H1 (cell line): ENCODE results near the gene NR2F2. TPM values are rescaled to one million over a fixed set of nuclear protein-coding genes. Genes with fewer than 3 reads are reported as not detected.

Experiments
- CTCF ChIA-PET: fragments of 300-600 bp; sonication (Branson Sonifier 250); formaldehyde crosslinking; loops from one replicate; lab custom pipeline; 2021; ENCODE audit not compliant: partially characterized antibody; lab: Charles Lee
- POLR2A ChIA-PET: fragments of 300-600 bp; sonication (Branson Sonifier 250); formaldehyde crosslinking; loops from one replicate; lab custom pipeline; 2021; ENCODE audit warnings: inconsistent platforms; ENCODE audit not compliant: partially characterized antibody; lab: Charles Lee
- DNase-seq, 2 experiments: peaks; one replicate each; pipeline versions ENCODE4 v3.0.0 to v3.0.0-alpha.2; 2010 to 2022; ENCODE audit warnings: low spot score in 2 of 2, low read depth in 1 of 2, mixed read lengths in 1 of 2
- FAIRE-seq: peaks from 2 replicates; lab custom pipeline; 2011; peaks lifted over from hg19 to GRCh38; lab: Jason Lieb, UNC
- H2AFZ ChIP-seq: 2 replicates; pipeline ENCODE4 v1.8.1; 2012; ENCODE audit warnings: low read length, inconsistent platforms
- H2AK5ac ChIP-seq: 2 replicates; pipeline ENCODE4 v1.6.1; 2013; ENCODE audit warnings: low read depth, low read length
- H2BK120ac ChIP-seq: replicated peaks from 2 replicates; pipeline ENCODE3; 2013; ENCODE audit warnings: low read depth, low read length, inconsistent platforms
- H2BK12ac ChIP-seq: 2 replicates; pipeline ENCODE4 v1.6.1; 2013; ENCODE audit warnings: low read depth, low read length
- H2BK15ac ChIP-seq: 2 replicates; pipeline ENCODE4 v1.6.1; 2013; ENCODE audit warnings: low read length
- H2BK20ac ChIP-seq: 2 replicates; pipeline ENCODE4 v1.6.1; 2013; ENCODE audit warnings: low read length
- H2BK5ac ChIP-seq: 2 replicates; pipeline ENCODE4 v1.6.1; 2013; ENCODE audit warnings: low read depth, low read length
- H3K14ac ChIP-seq: 2 replicates; pipeline ENCODE4 v1.6.1; 2013; ENCODE audit warnings: inconsistent platforms; ENCODE audit not compliant: insufficient read length
- H3K18ac ChIP-seq: 2 replicates; pipeline ENCODE4 v1.6.1; 2013; ENCODE audit warnings: low read length; ENCODE audit errors: extremely low read depth
- H3K23ac ChIP-seq: 2 replicates; pipeline ENCODE4 v1.6.1; 2013; ENCODE audit warnings: inconsistent platforms; ENCODE audit not compliant: insufficient read length
- H3K23me2 ChIP-seq: 2 replicates; pipeline ENCODE4 v1.6.1; 2013; ENCODE audit warnings: low read depth, low read length
- H3K27ac ChIP-seq: 2 replicates; pipeline ENCODE4 v1.6.1; 2011; ENCODE audit warnings: low read depth, low read length, inconsistent platforms
- H3K27me3 ChIP-seq, 4 experiments: replicated peaks in 1 of 4; 1 replicate in 1 of 4; 2 replicates in 3 of 4; pipeline versions ENCODE4 v1.6.1 to v1.8.1; 2011 to 2013; ENCODE audit warnings: low read length in 3 of 4, mild to moderate bottlenecking in 3 of 4, inconsistent platforms in 2 of 4, mixed read lengths in 2 of 4, moderate library complexity in 1 of 4; ENCODE audit not compliant: control insufficient read depth in 3 of 4, insufficient read depth in 3 of 4; ENCODE audit errors: extremely low read depth in 1 of 4
- H3K36me3 ChIP-seq, 4 experiments: 2 replicates each; pipeline versions ENCODE4 v1.6.1 to v1.8.1; 2011 to 2013; ENCODE audit warnings: mild to moderate bottlenecking in 4 of 4, low read length in 3 of 4, moderate library complexity in 2 of 4, control low read depth in 1 of 4, inconsistent platforms in 1 of 4; ENCODE audit not compliant: insufficient read depth in 4 of 4, control insufficient read depth in 2 of 4
- H3K4ac ChIP-seq: replicated peaks from 2 replicates; pipeline ENCODE3; 2013; ENCODE audit warnings: low read length, low read depth, mixed read lengths, inconsistent platforms; ENCODE audit not compliant: insufficient read length
- H3K4me1 ChIP-seq, 4 experiments: replicated peaks in 1 of 4; 1 replicate in 1 of 4; 2 replicates in 3 of 4; pipeline versions ENCODE4 v1.6.1 to v1.8.1; 2011 to 2013; ENCODE audit warnings: low read length in 3 of 4, inconsistent platforms in 2 of 4, mixed read lengths in 1 of 4; ENCODE audit not compliant: insufficient read depth in 4 of 4, control insufficient read depth in 3 of 4
- H3K4me2 ChIP-seq, 2 experiments: 2 replicates each; pipeline versions ENCODE4 v1.6.1 to v1.8.1; 2011 to 2013; ENCODE audit warnings: low read depth in 2 of 2, low read length in 2 of 2, control low read depth in 1 of 2, inconsistent platforms in 1 of 2, mild to moderate bottlenecking in 1 of 2; ENCODE audit not compliant: insufficient read depth in 1 of 2
- H3K4me3 ChIP-seq, 4 experiments: fragments of 200-600, 300-600 bp in 1 of 4; sonication (generic), shearing (Covaris generic), sonication (Bioruptor Twin) in 1 of 4; 2 replicates each; pipeline versions ENCODE4 v1.5.1 to v1.8.1; 2011 to 2016; ENCODE audit warnings: low read length in 4 of 4, low read depth in 3 of 4, control low read depth in 2 of 4, inconsistent platforms in 2 of 4, mild to moderate bottlenecking in 2 of 4, mixed read lengths in 1 of 4, moderate library complexity in 1 of 4; ENCODE audit not compliant: insufficient read depth in 2 of 4; ENCODE audit errors: extremely low read depth in 1 of 4
- H3K56ac ChIP-seq: replicated peaks from 2 replicates; pipeline ENCODE3; 2013; ENCODE audit warnings: low read depth, mild to moderate bottlenecking, mixed read lengths, low read length, inconsistent platforms; ENCODE audit not compliant: insufficient read length
- H3K79me1 ChIP-seq: 2 replicates; pipeline ENCODE4 v1.6.1; 2013; ENCODE audit warnings: low read depth, low read length, control low read depth
- H3K79me2 ChIP-seq, 2 experiments: 2 replicates each; pipeline versions ENCODE4 v1.6.1 to v1.8.1; 2012 to 2013; ENCODE audit warnings: low read length in 2 of 2, mild to moderate bottlenecking in 2 of 2, inconsistent platforms in 1 of 2; ENCODE audit not compliant: insufficient read depth in 2 of 2, control insufficient read depth in 1 of 2
- H3K9ac ChIP-seq, 4 experiments: replicated peaks in 1 of 4; 1 replicate in 1 of 4; 2 replicates in 3 of 4; pipeline versions ENCODE4 v1.6.1 to v1.8.1; 2011 to 2013; ENCODE audit warnings: low read depth in 3 of 4, low read length in 3 of 4, control low read depth in 2 of 4, mild to moderate bottlenecking in 2 of 4, moderate library complexity in 2 of 4, inconsistent platforms in 1 of 4; ENCODE audit errors: extremely low read depth in 1 of 4
- H3K9me3 ChIP-seq, 2 experiments: 2 replicates each; pipeline versions ENCODE4 v1.6.1 to v1.8.1; 2012 to 2013; ENCODE audit warnings: mild to moderate bottlenecking in 2 of 2, moderate library complexity in 2 of 2, control low read depth in 1 of 2, inconsistent platforms in 1 of 2, low read depth in 1 of 2, low read length in 1 of 2, mixed read lengths in 1 of 2; ENCODE audit not compliant: insufficient read depth in 2 of 2
- H4K20me1 ChIP-seq, 2 experiments: replicated peaks in 1 of 2; 2 replicates each; pipeline versions ENCODE3 to v1.8.1; 2011 to 2013; ENCODE audit warnings: inconsistent platforms in 2 of 2, low read length in 2 of 2, mild to moderate bottlenecking in 1 of 2; ENCODE audit not compliant: insufficient read depth in 2 of 2, control insufficient read depth in 1 of 2
- H4K5ac ChIP-seq: 2 replicates; pipeline ENCODE4 v1.6.1; 2013; ENCODE audit warnings: low read length, low read depth, mixed read lengths, inconsistent platforms; ENCODE audit not compliant: insufficient read length
- H4K8ac ChIP-seq: 2 replicates; pipeline ENCODE4 v1.8.0; 2013; ENCODE audit warnings: mild to moderate bottlenecking, moderate library complexity, low read length, inconsistent platforms; ENCODE audit not compliant: insufficient read depth; ENCODE audit errors: extremely low read depth
- H4K91ac ChIP-seq: replicated peaks from 2 replicates; pipeline ENCODE3; 2013; ENCODE audit warnings: low read length, mixed read lengths, inconsistent platforms; ENCODE audit not compliant: insufficient read length
- CBX8 ChIP-seq: fragments of 300-800, 300-1000 bp; sonication (generic); IDR thresholded peaks from 2 replicates; pipeline ENCODE4 v1.7.1; 2016; ENCODE audit warnings: low read depth, low read length, borderline replicate concordance
- CHD1 ChIP-seq: IDR thresholded peaks from 2 replicates; pipeline ENCODE4 v1.6.1; 2012; ENCODE audit warnings: low read depth, low read length, improper control_type of control experiment
- EP300 ChIP-seq, 2 experiments: IDR thresholded peaks; 1 replicate in 1 of 2; 2 replicates in 1 of 2; pipeline ENCODE4 v1.6.1; 2011 to 2012; ENCODE audit warnings: low read depth in 2 of 2, low read length in 2 of 2, mild to moderate bottlenecking in 2 of 2, borderline replicate concordance in 1 of 2, inconsistent platforms in 1 of 2, moderate library complexity in 1 of 2
- EZH2 ChIP-seq: fragments of 200-600 bp; sonication (generic); IDR thresholded peaks from 2 replicates; pipeline ENCODE4 v1.7.1; 2012; ENCODE audit warnings: low read depth, mild to moderate bottlenecking, moderate library complexity, low read length, inconsistent platforms; ENCODE audit not compliant: severe bottlenecking
- SIRT6 ChIP-seq: IDR thresholded peaks from one replicate; pipeline ENCODE4 v1.7.1; 2012; ENCODE audit warnings: low read length, inconsistent platforms
- SIX5 ChIP-seq: IDR thresholded peaks from 2 replicates; pipeline ENCODE4 v1.6.1; 2011; ENCODE audit warnings: mild to moderate bottlenecking, low read depth, low read length
- SUZ12 ChIP-seq: fragments of 200-600 bp; sonication (generic); IDR thresholded peaks from 2 replicates; pipeline ENCODE4 v1.6.1; 2012; ENCODE audit warnings: mild to moderate bottlenecking, inconsistent platforms, low read length, moderate library complexity, mixed read lengths
- WGBS, 2 experiments: shearing (Covaris generic) in 1 of 2; methylation state at CpG; one replicate each; pipeline versions ENCODE4 v1.1.6 to v1.1.7; 2013 to 2015; ENCODE audit warnings: low lambda C conversion rate in 2 of 2, mixed read lengths in 2 of 2, inconsistent platforms in 1 of 2, low coverage in 1 of 2, missing lambda C conversion rate in 1 of 2; ENCODE audit not compliant: insufficient replicate concordance in 2 of 2, insufficient coverage in 1 of 2, insufficient read length in 1 of 2; ENCODE audit errors: extremely low coverage in 1 of 2, missing lambda C conversion rate in 1 of 2; 5-methylcytosine and 5-hydroxymethylcytosine counted together
- polyA plus RNA-seq, 7 experiments: library from polyadenylated mRNA; depleted of rRNA in 3 of 7; stranded (reverse) in 5 of 7; unstranded in 2 of 7; fragments of >200 nt in 5 of 7; fragments of 200-250 nt in 2 of 7; gene quantifications; 1 replicate in 5 of 7; 2 replicates in 1 of 7; 4 replicates in 1 of 7; pipeline versions ENCODE4 v1.2.1 to v1.2.3, GENCODE V29; 2011 to 2013; ENCODE audit warnings: missing spikeins in 2 of 7, mixed read lengths in 2 of 7
- total RNA-seq: library from RNA; stranded (reverse); fragmentation: NEBNext Ultra II Directional; extraction: Animal tissue kit (Norgen Biotek cat#: 25700); gene quantifications from 2 replicates; pipeline ENCODE4 v1.2.1, GENCODE V29; 2021
- TF ChIP-seq, protein P1 (sequence below), 3 experiments: IDR thresholded peaks; 1 replicate in 2 of 3; 2 replicates in 1 of 3; pipeline versions ENCODE4 v1.5.1 to v1.6.1; 2011; ENCODE audit warnings: low read length in 3 of 3, mild to moderate bottlenecking in 3 of 3, inconsistent platforms in 2 of 3, low read depth in 1 of 3, moderate library complexity in 1 of 3; ENCODE audit not compliant: insufficient read depth in 1 of 3; ENCODE audit errors: control extremely low read depth in 1 of 3

Gene NR2F2
- total and polyA plus RNA-seq, 2 of the 8 experiments (the other 6 are each of a cell fraction or from before 2014, with no cell fraction given) = 0.03 TPM; not detected in 1

GRCh38 chr15:96359616-96360521 lies 29.4 kb downstream of the NR2F2 start:
- H2BK12ac ChIP-seq = 0 out of 2 replicates have a peak overlapping the region, but pooled peaks have one; percentile 9
- H3K4me2 ChIP-seq = peak overlapping the region; percentile 78 to 81
- H2BK15ac ChIP-seq = no peak overlapping the region
- 1% methylated on average over 54 of the region's 57 CpGs; no CpG with 5 or more reads in 1 of the 2 experiments for WGBS, 2 experiments
- H4K20me1 ChIP-seq = peaks cover 22 to 31% of the 10 kb centered on the region in 2 experiments
- no peaks in the 10 kb centered on the region for H3K9me3 ChIP-seq
- ChIA-PET POLR2A (interaction anchor here (1.2 kb wide), 1 partner anchor 11 kb away, joined by 6 read pairs; no protein-coding TSS in a partner anchor), CTCF (interaction anchor here (0.6 to 3.0 kb wide), 3 partner anchors 15 to 1100 kb away, joined by 3 to 16 read pairs (median 3); no protein-coding TSS in a partner anchor)
- peaks cover 4% of the 10 kb centered on the region; the same call in 1 of the 2 replicates for H3K23me2 ChIP-seq
- no peak overlapping the region for H4K91ac ChIP-seq
- H2AFZ ChIP-seq = no peak overlapping the region
- no peaks in the 10 kb centered on the region for H3K79me1 ChIP-seq
- no peak overlapping the region for H2BK20ac ChIP-seq
- peak overlapping the region; percentile 71 for H3K18ac ChIP-seq
- no peak overlapping the region for H2AK5ac ChIP-seq
- H3K9ac ChIP-seq = no peak overlapping the region
- no peaks in the 10 kb centered on the region for H3K79me2 ChIP-seq
- no peaks in the 10 kb centered on the region for H3K36me3 ChIP-seq
- DNase-seq (peak in 1 of 2 experiments; percentile 74), FAIRE-seq (no peak)
- peak overlapping the region; percentile 28 for H4K8ac ChIP-seq
- no peak overlapping the region for H4K5ac ChIP-seq
- no peak overlapping the region; the same call in 1 of the 2 replicates for H2BK5ac ChIP-seq
- no peak overlapping the region for H3K27ac ChIP-seq
- no peak overlapping the region for H3K56ac ChIP-seq
- no peak overlapping the region for H3K23ac ChIP-seq
- H2BK120ac ChIP-seq = no peak overlapping the region
- H3K4me3 ChIP-seq = peak overlapping the region; percentile 23 to 56 (median 42); a peak in 6 of 8 replicates
- H3K4ac ChIP-seq = no peak overlapping the region
- no peak overlapping the region for H3K14ac ChIP-seq
- peaks cover 0 to 27% (median 12%) of the 10 kb centered on the region in 4 experiments; a peak in 5 of 7 replicates for H3K4me1 ChIP-seq
- peaks cover 95 to 100% (median 98%) of the 10 kb centered on the region in 4 experiments for H3K27me3 ChIP-seq
- no peak for TF ChIP-seq SIRT6
- TF ChIP-seq CHD1 = no peak
- TF ChIP-seq SUZ12 = peak; percentile 99
- TF ChIP-seq EZH2 = peak; percentile 93
- TF ChIP-seq SIX5 = no peak
- TF ChIP-seq, protein P1, sequence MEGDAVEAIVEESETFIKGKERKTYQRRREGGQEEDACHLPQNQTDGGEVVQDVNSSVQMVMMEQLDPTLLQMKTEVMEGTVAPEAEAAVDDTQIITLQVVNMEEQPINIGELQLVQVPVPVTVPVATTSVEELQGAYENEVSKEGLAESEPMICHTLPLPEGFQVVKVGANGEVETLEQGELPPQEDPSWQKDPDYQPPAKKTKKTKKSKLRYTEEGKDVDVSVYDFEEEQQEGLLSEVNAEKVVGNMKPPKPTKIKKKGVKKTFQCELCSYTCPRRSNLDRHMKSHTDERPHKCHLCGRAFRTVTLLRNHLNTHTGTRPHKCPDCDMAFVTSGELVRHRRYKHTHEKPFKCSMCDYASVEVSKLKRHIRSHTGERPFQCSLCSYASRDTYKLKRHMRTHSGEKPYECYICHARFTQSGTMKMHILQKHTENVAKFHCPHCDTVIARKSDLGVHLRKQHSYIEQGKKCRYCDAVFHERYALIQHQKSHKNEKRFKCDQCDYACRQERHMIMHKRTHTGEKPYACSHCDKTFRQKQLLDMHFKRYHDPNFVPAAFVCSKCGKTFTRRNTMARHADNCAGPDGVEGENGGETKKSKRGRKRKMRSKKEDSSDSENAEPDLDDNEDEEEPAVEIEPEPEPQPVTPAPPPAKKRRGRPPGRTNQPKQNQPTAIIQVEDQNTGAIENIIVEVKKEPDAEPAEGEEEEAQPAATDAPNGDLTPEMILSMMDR (IDR thresholded peaks at IDR 0.05; ENCODE audit: control extremely low read depth in 1 of 3, insufficient read depth in 1 of 3, low read depth in 1 of 3, low read length in 3 of 3) = no peak
- TF ChIP-seq CBX8 = peak; percentile 62; the same call in 1 of the 2 replicates
- no peak for TF ChIP-seq EP300 (IDR thresholded peaks at IDR 0.05; ENCODE audit: borderline replicate concordance in 1 of 2, low read depth in 2 of 2, low read length in 2 of 2)
